Fibroblast of lung (primary cell): ENCODE results near the gene UCK1. TPM values are rescaled to one million over a fixed set of nuclear protein-coding genes. Genes with fewer than 3 reads are reported as not detected.

Experiments
- DNase-seq, 2 donors: peaks; one replicate each; pipeline versions ENCODE4 v3.0.0 to v3.0.0-alpha.2; 2010; ENCODE audit warnings: low read depth in 2 of 2
- H2AFZ ChIP-seq: 2 replicates; pipeline ENCODE4 v1.5.1; 2012; ENCODE audit warnings: low read length, control low read depth, inconsistent platforms
- H3K27ac ChIP-seq: 2 replicates; pipeline ENCODE4 v1.5.1; 2011; ENCODE audit warnings: low read length, control low read depth; ENCODE audit not compliant: insufficient read depth
- H3K27me3 ChIP-seq: 2 replicates; pipeline ENCODE4 v1.5.1; 2011; ENCODE audit warnings: mild to moderate bottlenecking, low read length; ENCODE audit not compliant: control insufficient read depth, insufficient read depth
- H3K36me3 ChIP-seq: 2 replicates; pipeline ENCODE4 v1.5.1; 2011; ENCODE audit warnings: low read length; ENCODE audit not compliant: control insufficient read depth, insufficient read depth
- H3K4me1 ChIP-seq: 2 replicates; pipeline ENCODE4 v1.5.1; 2011; ENCODE audit warnings: low read length; ENCODE audit not compliant: control insufficient read depth, insufficient read depth; ENCODE audit errors: extremely low read depth
- H3K4me2 ChIP-seq: 2 replicates; pipeline ENCODE4 v1.5.1; 2011; ENCODE audit warnings: low read length, control low read depth; ENCODE audit not compliant: insufficient read depth; ENCODE audit errors: extremely low read depth
- H3K4me3 ChIP-seq, 4 experiments: fragments of 200-600 bp in 1 of 4; sonication (generic) in 1 of 4; replicated peaks in 1 of 4; 2 replicates each; pipeline ENCODE4 v1.5.1; 2011 to 2016; ENCODE audit warnings: low read length in 4 of 4, low read depth in 3 of 4, mild to moderate bottlenecking in 3 of 4, control low read depth in 2 of 4, inconsistent platforms in 1 of 4, mixed read lengths in 1 of 4; ENCODE audit not compliant: insufficient read depth in 1 of 4; ENCODE audit errors: control extremely low read depth in 1 of 4
- H3K79me2 ChIP-seq: 2 replicates; pipeline ENCODE4 v1.5.1; 2012; ENCODE audit warnings: mild to moderate bottlenecking, low read length, inconsistent platforms; ENCODE audit not compliant: control insufficient read depth, insufficient read depth
- H3K9ac ChIP-seq: 2 replicates; pipeline ENCODE4 v1.5.1; 2011; ENCODE audit warnings: mild to moderate bottlenecking, low read length, control low read depth; ENCODE audit not compliant: insufficient read depth
- H3K9me3 ChIP-seq: 2 replicates; pipeline ENCODE4 v1.5.1; 2012; ENCODE audit warnings: low read depth, low read length; ENCODE audit not compliant: control insufficient read depth, insufficient read depth
- H4K20me1 ChIP-seq: 2 replicates; pipeline ENCODE4 v1.5.1; 2011; ENCODE audit warnings: low read length; ENCODE audit not compliant: control insufficient read depth, insufficient read depth; ENCODE audit errors: extremely low read depth
- EZH2 ChIP-seq: IDR thresholded peaks from 2 replicates; pipeline ENCODE4 v1.5.1; 2012; ENCODE audit warnings: low read length, control low read depth, mild to moderate bottlenecking; ENCODE audit errors: missing control alignments
- polyA plus RNA-seq, 2 donors: library from polyadenylated mRNA; depleted of rRNA in 1 of 2; stranded (reverse) in 1 of 2; unstranded in 1 of 2; fragments of >200 nt; gene quantifications; 2 replicates each; pipeline ENCODE4 v1.2.1, GENCODE V29; 2011 to 2012; ENCODE audit warnings: missing spikeins in 1 of 2
- total RNA-seq: library from RNA; depleted of rRNA; stranded (reverse); fragments of >200 nt; gene quantifications from 2 replicates; pipeline ENCODE4 v1.2.1, GENCODE V29; 2014
- TF ChIP-seq, protein P1 (sequence below), 2 donors: IDR thresholded peaks in 1 of 2; conservative IDR thresholded peaks in 1 of 2; 1 replicate in 1 of 2; 2 replicates in 1 of 2; pipeline ENCODE4 v1.5.1; 2011 to 2012; ENCODE audit warnings: low read length in 2 of 2, control low read depth in 1 of 2, inconsistent platforms in 1 of 2, low read depth in 1 of 2, mild to moderate bottlenecking in 1 of 2

UCK1 gene
- total and polyA plus RNA-seq, 2 donors (not counting 1 experiment from before 2014, with no cell fraction given): 20.9 to 22.3 TPM

DNA sequence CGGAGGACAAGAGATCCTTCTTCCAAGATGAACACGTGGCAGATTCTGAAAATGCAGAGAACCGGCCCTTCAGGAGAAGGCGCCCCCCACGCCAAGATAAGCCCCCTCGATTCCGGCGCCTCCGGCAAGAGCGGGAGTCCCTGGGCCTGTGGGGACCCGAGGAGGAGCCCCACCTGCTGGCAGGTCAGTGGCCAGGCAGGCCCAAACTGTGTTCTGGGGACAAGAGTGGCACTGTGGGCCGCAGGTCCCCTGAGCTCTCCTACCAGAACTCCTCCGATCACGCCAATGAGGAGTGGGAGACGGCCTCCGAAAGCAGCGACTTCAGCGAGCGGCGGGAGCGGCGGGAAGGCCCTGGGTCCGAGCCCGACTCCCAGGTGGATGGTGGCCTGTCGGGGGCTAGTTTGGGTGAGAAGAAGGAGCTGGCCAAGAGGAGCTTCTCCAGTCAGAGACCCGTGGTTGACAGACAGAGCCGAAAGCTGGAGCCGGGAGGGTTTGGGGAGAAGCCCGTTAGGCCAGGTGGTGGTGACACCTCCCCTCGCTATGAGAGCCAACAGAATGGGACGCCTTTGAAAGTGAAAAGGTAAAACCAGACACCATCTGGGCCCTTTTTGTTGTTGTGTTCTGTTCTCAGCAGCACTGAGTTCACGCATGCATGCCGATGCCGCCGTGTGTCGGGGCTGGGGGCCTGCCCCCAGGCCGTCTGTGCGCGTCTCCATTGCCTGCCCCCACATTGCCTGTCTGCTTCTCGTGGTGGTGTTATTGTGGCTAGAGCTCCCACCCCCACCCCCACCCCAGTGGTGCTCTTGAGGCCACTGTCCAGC, 54.9 kb downstream of the UCK1 start:
- no peaks in the 10 kb centered on the region for H3K27me3 ChIP-seq
- TF ChIP-seq, protein P1, sequence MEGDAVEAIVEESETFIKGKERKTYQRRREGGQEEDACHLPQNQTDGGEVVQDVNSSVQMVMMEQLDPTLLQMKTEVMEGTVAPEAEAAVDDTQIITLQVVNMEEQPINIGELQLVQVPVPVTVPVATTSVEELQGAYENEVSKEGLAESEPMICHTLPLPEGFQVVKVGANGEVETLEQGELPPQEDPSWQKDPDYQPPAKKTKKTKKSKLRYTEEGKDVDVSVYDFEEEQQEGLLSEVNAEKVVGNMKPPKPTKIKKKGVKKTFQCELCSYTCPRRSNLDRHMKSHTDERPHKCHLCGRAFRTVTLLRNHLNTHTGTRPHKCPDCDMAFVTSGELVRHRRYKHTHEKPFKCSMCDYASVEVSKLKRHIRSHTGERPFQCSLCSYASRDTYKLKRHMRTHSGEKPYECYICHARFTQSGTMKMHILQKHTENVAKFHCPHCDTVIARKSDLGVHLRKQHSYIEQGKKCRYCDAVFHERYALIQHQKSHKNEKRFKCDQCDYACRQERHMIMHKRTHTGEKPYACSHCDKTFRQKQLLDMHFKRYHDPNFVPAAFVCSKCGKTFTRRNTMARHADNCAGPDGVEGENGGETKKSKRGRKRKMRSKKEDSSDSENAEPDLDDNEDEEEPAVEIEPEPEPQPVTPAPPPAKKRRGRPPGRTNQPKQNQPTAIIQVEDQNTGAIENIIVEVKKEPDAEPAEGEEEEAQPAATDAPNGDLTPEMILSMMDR (conservative IDR thresholded peaks at IDR 0.05 in 1 of 2, IDR thresholded peaks at IDR 0.05 in 1 of 2; ENCODE audit: low read depth in 1 of 2, low read length in 2 of 2): peak; percentile 29 to 35
- TF ChIP-seq EZH2: no peak
- H3K4me2 ChIP-seq: no peak overlapping the region
- peaks cover 12% of the 10 kb centered on the region for H3K79me2 ChIP-seq
- no peak overlapping the region for H2AFZ ChIP-seq
- no peak overlapping the region for H3K9ac ChIP-seq
- H3K9me3 ChIP-seq: no peaks in the 10 kb centered on the region
- no peaks in the 10 kb centered on the region for H4K20me1 ChIP-seq
- no peak overlapping the region for H3K4me3 ChIP-seq
- peaks cover 45% of the 10 kb centered on the region for H3K36me3 ChIP-seq
- H3K27ac ChIP-seq: no peak overlapping the region
- no peak for DNase-seq
- H3K4me1 ChIP-seq: no peaks in the 10 kb centered on the region

DNA sequence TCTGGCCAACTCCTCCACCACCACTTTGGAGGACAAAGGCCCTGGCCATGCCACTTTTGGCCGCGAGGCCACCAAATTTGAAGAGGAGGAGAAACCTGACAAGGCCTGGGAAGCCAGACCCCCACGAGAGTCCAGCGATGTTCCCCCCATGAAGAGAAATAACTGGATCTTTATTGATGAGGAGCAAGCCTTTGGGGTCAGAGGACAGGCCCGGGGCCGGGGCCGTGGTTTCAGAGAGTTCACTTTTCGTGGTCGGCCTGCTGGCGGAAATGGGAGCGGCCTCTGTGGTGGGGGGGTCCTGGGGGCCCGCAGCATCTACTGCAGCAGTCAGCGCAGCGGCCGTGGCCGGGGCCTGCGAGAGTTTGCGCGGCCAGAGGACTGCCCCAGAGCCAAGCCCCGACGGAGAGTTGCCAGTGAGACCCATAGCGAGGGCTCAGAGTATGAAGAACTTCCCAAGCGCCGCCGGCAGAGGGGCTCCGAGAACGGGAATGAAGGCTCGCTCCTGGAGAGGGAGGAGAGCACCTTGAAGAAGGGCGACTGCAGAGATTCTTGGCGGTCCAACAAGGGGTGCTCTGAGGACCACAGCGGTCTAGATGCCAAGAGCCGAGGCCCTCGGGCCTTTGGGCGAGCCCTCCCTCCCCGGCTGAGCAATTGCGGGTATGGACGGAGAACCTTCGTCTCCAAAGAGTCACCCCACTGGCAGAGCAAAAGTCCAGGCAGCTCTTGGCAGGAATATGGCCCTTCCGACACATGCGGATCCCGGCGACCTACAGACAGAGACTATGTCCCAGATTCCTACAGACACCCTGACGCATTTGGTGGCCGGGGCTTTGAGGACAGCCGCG, 55.7 kb downstream of the UCK1 start:
- H3K4me2 ChIP-seq: no peak overlapping the region
- TF ChIP-seq EZH2: no peak
- TF ChIP-seq, protein P1 (conservative IDR thresholded peaks at IDR 0.05 in 1 of 2, IDR thresholded peaks at IDR 0.05 in 1 of 2; ENCODE audit: low read depth in 1 of 2, low read length in 2 of 2): no peak
- H3K9ac ChIP-seq: no peak overlapping the region
- H3K79me2 ChIP-seq: peaks cover 16% of the 10 kb centered on the region
- H3K27ac ChIP-seq: no peak overlapping the region
- H3K4me1 ChIP-seq: no peaks in the 10 kb centered on the region
- H3K9me3 ChIP-seq: no peaks in the 10 kb centered on the region
- no peak for DNase-seq
- H4K20me1 ChIP-seq: no peaks in the 10 kb centered on the region
- H3K4me3 ChIP-seq: no peak overlapping the region
- H3K36me3 ChIP-seq: peaks cover 49% of the 10 kb centered on the region
- H3K27me3 ChIP-seq: no peaks in the 10 kb centered on the region
- no peak overlapping the region for H2AFZ ChIP-seq

DNA sequence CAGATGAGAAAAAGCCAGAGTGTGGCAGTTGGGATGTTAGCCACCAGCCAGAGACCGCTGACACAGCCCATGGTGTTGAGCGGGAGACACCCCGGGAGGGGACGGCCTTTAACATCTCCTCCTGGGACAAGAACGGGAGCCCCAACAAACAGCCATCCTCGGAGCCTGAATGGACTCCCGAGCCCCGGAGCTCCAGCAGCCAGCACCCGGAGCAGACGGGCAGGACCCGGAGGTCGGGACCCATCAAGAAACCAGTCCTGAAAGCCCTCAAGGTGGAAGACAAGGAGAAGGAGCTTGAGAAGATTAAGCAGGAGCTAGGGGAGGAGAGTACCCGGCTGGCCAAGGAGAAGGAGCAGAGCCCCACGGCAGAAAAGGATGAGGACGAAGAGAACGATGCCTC, 56.4 kb downstream of the UCK1 start:
- no peak for DNase-seq
- Histone ChIP-seq H3K9ac (no peak overlapping the region), H3K4me3 (no peak overlapping the region), H3K4me2 (no peak overlapping the region), H3K36me3 (peaks cover 49% of the 10 kb centered on the region), H4K20me1 (no peaks in the 10 kb centered on the region), H3K27ac (no peak overlapping the region), H3K9me3 (no peaks in the 10 kb centered on the region), H3K79me2 (peaks cover 20% of the 10 kb centered on the region), H3K4me1 (no peaks in the 10 kb centered on the region), H2AFZ (no peak overlapping the region), H3K27me3 (no peaks in the 10 kb centered on the region)
- TF ChIP-seq, protein P1 (conservative IDR thresholded peaks at IDR 0.05 in 1 of 2, IDR thresholded peaks at IDR 0.05 in 1 of 2; ENCODE audit: low read depth in 1 of 2, low read length in 2 of 2): no peak
- no peak for TF ChIP-seq EZH2
